Keratinocyte (primary cell): ENCODE measurements around the gene RCVRN. TPM values are rescaled to one million over a fixed set of nuclear protein-coding genes. Genes with fewer than 3 reads are reported as not detected.

Source experiments
- DNase-seq: peaks from one replicate; pipeline ENCODE4 v3.0.0-alpha.2; 2011; ENCODE audit warnings: low read depth, missing footprints, low spot score
- FAIRE-seq: peaks from 2 replicates; lab custom pipeline; 2011; peaks lifted over from hg19 to GRCh38; lab: Jason Lieb, UNC
- H2AFZ ChIP-seq: 2 replicates; pipeline ENCODE4 v1.6.0; 2012; ENCODE audit warnings: low read length, control low read depth, inconsistent platforms; ENCODE audit not compliant: control insufficient read depth
- H3K27ac ChIP-seq: 2 replicates; pipeline ENCODE4 v1.5.1; 2011; ENCODE audit warnings: low read length; ENCODE audit not compliant: control insufficient read depth, insufficient read depth
- H3K27me3 ChIP-seq: 3 replicates; pipeline ENCODE4 v1.6.0; 2011; ENCODE audit warnings: low read length; ENCODE audit not compliant: control insufficient read depth, insufficient read depth; ENCODE audit errors: extremely low read depth
- H3K36me3 ChIP-seq, 2 experiments: 2 replicates in 1 of 2; 3 replicates in 1 of 2; pipeline ENCODE4 v1.5.1; 2011; ENCODE audit warnings: low read length in 2 of 2, mild to moderate bottlenecking in 1 of 2; ENCODE audit not compliant: control insufficient read depth in 2 of 2, insufficient read depth in 2 of 2; ENCODE audit errors: extremely low read depth in 1 of 2
- H3K4me1 ChIP-seq: 3 replicates; pipeline ENCODE4 v1.5.1; 2011; ENCODE audit warnings: low read length; ENCODE audit not compliant: control insufficient read depth, insufficient read depth; ENCODE audit errors: extremely low read depth
- H3K4me2 ChIP-seq: 3 replicates; pipeline ENCODE4 v1.6.0; 2011; ENCODE audit warnings: low read depth, low read length; ENCODE audit not compliant: control insufficient read depth, insufficient read depth; ENCODE audit errors: extremely low read depth
- H3K4me3 ChIP-seq, 3 experiments: fragments of 200-600 bp in 1 of 3; sonication (generic) in 1 of 3; 2 replicates in 2 of 3; 3 replicates in 1 of 3; pipeline ENCODE4 v1.5.1; 2011 to 2016; ENCODE audit warnings: low read length in 3 of 3, mild to moderate bottlenecking in 3 of 3, control low read depth in 2 of 3, inconsistent platforms in 1 of 3, low read depth in 1 of 3, mixed read lengths in 1 of 3, mixed run types in 1 of 3, moderate library complexity in 1 of 3; ENCODE audit not compliant: control insufficient read depth in 2 of 3, insufficient read depth in 2 of 3; ENCODE audit errors: extremely low read depth in 1 of 3
- H3K79me2 ChIP-seq: 2 replicates; pipeline ENCODE4 v1.6.0; 2012; ENCODE audit warnings: low read length; ENCODE audit not compliant: control insufficient read depth, insufficient read depth
- H3K9ac ChIP-seq: 3 replicates; pipeline ENCODE4 v1.6.0; 2011; ENCODE audit warnings: low read length; ENCODE audit not compliant: control insufficient read depth, insufficient read depth; ENCODE audit errors: extremely low read depth
- H3K9me1 ChIP-seq: 3 replicates; pipeline ENCODE4 v1.6.0; 2011; ENCODE audit warnings: low read length; ENCODE audit not compliant: control insufficient read depth, insufficient read depth; ENCODE audit errors: extremely low read depth
- H3K9me3 ChIP-seq: 2 replicates; pipeline ENCODE4 v1.5.1; 2012; ENCODE audit warnings: low read depth, low read length; ENCODE audit not compliant: control insufficient read depth
- H4K20me1 ChIP-seq: 3 replicates; pipeline ENCODE4 v1.6.0; 2011; ENCODE audit warnings: low read length; ENCODE audit not compliant: control insufficient read depth, insufficient read depth; ENCODE audit errors: extremely low read depth
- CTCF ChIP-seq, 3 experiments: IDR thresholded peaks in 1 of 3; conservative IDR thresholded peaks in 1 of 3; optimal IDR thresholded peaks in 1 of 3; 2 replicates in 2 of 3; 3 replicates in 1 of 3; pipeline versions ENCODE3 to v1.5.1; 2011; ENCODE audit warnings: low read length in 3 of 3, mild to moderate bottlenecking in 3 of 3, moderate library complexity in 2 of 3, control low read depth in 1 of 3, inconsistent platforms in 1 of 3; ENCODE audit not compliant: insufficient read depth in 2 of 3; ENCODE audit errors: extremely low read depth in 1 of 3
- EZH2 ChIP-seq: IDR thresholded peaks from one replicate; pipeline ENCODE4 v1.6.1; 2012; ENCODE audit warnings: inconsistent platforms, mild to moderate bottlenecking, low read length, moderate library complexity
- dilution Hi-C: fragments of 300-500 bp; cut with MboI; formaldehyde crosslinking; loops from one replicate; pipeline ENCODE4 v1.7.0; 2020; ENCODE audit warnings: low sequenced_read_pairs; ENCODE audit not compliant: extremely low pct_ligation_motif_present
- polyA plus RNA-seq, 5 experiments: library from polyadenylated mRNA; depleted of rRNA in 3 of 5; stranded (reverse) in 3 of 5; stranded (forward) in 1 of 5; unstranded in 1 of 5; fragments of >200 nt; gene quantifications; 1 replicate in 1 of 5; 2 replicates in 3 of 5; 3 replicates in 1 of 5; pipeline versions ENCODE4 v1.2.1 to v1.2.3, GENCODE V29; 2011 to 2012; ENCODE audit warnings: missing spikeins in 2 of 5, low read depth in 1 of 5, low replicate concordance in 1 of 5

RCVRN gene
- polyA plus RNA-seq, 1 donor (not counting 4 experiments of a cell fraction or from before 2014, with no cell fraction given): not detected

GRCh38 chr17:9859781-9860180 lies 45.3 kb downstream of the RCVRN start:
- FAIRE-seq (no peak), DNase-seq (no peak)
- Histone ChIP-seq H3K4me1 (no peaks in the 10 kb centered on the region), H2AFZ (no peak overlapping the region), H3K9ac (no peak overlapping the region), H3K9me1 (no peaks in the 10 kb centered on the region), H3K4me2 (no peak overlapping the region), H3K4me3 (no peak overlapping the region), H4K20me1 (no peaks in the 10 kb centered on the region), H3K9me3 (no peaks in the 10 kb centered on the region), H3K27me3 (no peaks in the 10 kb centered on the region), H3K79me2 (no peaks in the 10 kb centered on the region), H3K27ac (no peak overlapping the region), H3K36me3 (no peaks in the 10 kb centered on the region)
- dilution Hi-C loops: no loop called here
- TF ChIP-seq CTCF (optimal IDR thresholded peaks at IDR 0.05 in 1 of 3, IDR thresholded peaks at IDR 0.05 in 1 of 3, conservative IDR thresholded peaks at IDR 0.05 in 1 of 3; ENCODE audit: extremely low read depth in 1 of 3, insufficient read depth in 2 of 3, low read length in 3 of 3): no peak
- TF ChIP-seq EZH2: no peak

DNA sequence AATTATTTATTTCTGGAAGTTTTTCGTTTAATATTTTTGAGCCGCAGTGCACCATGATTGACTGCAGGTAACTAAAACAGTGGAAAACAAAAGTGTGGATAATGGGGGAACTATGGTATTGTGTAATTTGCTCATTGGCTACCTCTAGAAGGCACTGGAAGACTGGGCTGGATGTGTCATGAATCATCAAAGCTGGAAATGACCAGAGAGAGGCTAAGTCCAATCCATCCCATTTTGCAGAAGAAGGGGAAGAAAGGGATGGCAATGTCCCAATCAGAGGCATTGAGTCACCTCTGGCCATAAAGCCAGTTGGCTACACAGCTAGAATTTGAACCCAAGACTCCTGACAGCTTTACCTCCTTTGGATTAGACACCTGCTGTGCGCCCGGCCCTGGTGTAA lies 50.0 kb downstream of the RCVRN start:
- H3K4me3 ChIP-seq: no peak overlapping the region
- H3K9ac ChIP-seq: no peak overlapping the region
- H3K9me3 ChIP-seq: no peaks in the 10 kb centered on the region
- dilution Hi-C loops: no loop called here
- H3K4me1 ChIP-seq: no peaks in the 10 kb centered on the region
- FAIRE-seq (no peak), DNase-seq (no peak)
- H3K9me1 ChIP-seq: no peaks in the 10 kb centered on the region
- no peaks in the 10 kb centered on the region for H3K79me2 ChIP-seq
- no peaks in the 10 kb centered on the region for H3K36me3 ChIP-seq
- no peak for TF ChIP-seq EZH2
- TF ChIP-seq CTCF (optimal IDR thresholded peaks at IDR 0.05 in 1 of 3, IDR thresholded peaks at IDR 0.05 in 1 of 3, conservative IDR thresholded peaks at IDR 0.05 in 1 of 3; ENCODE audit: extremely low read depth in 1 of 3, insufficient read depth in 2 of 3, low read length in 3 of 3): no peak
- no peaks in the 10 kb centered on the region for H4K20me1 ChIP-seq
- no peaks in the 10 kb centered on the region for H3K27me3 ChIP-seq
- H3K27ac ChIP-seq: no peak overlapping the region
- no peak overlapping the region for H3K4me2 ChIP-seq
- no peak overlapping the region for H2AFZ ChIP-seq
